ENCODE data around the gene MAPKAP1.

DNA sequence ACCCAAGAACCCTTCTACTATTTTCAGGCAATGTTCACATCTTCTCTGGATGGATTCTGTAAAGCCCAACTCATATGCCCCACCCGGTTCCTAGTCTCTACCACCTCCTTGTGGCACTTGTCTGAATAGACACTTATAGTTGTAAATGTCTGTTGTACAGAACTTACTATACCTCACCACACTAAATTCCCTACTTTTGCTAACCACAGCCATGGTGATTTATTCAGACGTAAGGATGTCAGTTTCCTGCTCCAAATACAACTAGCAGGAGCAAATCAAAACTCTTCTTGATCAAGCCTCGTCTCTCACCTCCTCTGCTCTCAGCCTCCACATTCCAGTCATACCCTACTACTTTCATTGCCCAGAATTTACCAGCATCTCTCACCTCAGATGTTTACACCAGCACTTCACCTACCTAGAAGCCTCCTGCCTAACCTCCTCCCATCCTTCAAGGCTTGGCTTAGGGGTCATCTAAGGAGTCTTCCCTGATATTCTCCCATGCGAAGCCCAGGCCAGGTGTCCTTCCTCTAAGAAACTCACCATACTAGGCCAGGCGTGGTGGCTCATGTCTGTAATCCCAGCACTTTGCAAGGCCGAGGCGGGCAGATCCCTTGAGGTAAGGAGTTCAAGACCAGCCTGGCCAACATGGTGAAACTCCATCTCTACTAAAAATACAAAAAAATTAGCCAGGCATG lies 75.5 kb downstream of the MAPKAP1 start:
- TF ChIP-seq, protein P1, sequence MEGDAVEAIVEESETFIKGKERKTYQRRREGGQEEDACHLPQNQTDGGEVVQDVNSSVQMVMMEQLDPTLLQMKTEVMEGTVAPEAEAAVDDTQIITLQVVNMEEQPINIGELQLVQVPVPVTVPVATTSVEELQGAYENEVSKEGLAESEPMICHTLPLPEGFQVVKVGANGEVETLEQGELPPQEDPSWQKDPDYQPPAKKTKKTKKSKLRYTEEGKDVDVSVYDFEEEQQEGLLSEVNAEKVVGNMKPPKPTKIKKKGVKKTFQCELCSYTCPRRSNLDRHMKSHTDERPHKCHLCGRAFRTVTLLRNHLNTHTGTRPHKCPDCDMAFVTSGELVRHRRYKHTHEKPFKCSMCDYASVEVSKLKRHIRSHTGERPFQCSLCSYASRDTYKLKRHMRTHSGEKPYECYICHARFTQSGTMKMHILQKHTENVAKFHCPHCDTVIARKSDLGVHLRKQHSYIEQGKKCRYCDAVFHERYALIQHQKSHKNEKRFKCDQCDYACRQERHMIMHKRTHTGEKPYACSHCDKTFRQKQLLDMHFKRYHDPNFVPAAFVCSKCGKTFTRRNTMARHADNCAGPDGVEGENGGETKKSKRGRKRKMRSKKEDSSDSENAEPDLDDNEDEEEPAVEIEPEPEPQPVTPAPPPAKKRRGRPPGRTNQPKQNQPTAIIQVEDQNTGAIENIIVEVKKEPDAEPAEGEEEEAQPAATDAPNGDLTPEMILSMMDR (IDR thresholded peaks at IDR 0.05), result peak; percentile 71
- TF ChIP-seq ZFX (IDR thresholded peaks at IDR 0.05; ENCODE audit: borderline replicate concordance), result no peak

Measured in 22Rv1 (cell line).